ENCODE results near the gene F12. TPM values are rescaled to one million over a fixed set of nuclear protein-coding genes. Genes with fewer than 3 reads are reported as not detected.

F12 gene
- total RNA-seq, 2 donors from 2014 or later = 0.27 to 0.39 TPM

DNA sequence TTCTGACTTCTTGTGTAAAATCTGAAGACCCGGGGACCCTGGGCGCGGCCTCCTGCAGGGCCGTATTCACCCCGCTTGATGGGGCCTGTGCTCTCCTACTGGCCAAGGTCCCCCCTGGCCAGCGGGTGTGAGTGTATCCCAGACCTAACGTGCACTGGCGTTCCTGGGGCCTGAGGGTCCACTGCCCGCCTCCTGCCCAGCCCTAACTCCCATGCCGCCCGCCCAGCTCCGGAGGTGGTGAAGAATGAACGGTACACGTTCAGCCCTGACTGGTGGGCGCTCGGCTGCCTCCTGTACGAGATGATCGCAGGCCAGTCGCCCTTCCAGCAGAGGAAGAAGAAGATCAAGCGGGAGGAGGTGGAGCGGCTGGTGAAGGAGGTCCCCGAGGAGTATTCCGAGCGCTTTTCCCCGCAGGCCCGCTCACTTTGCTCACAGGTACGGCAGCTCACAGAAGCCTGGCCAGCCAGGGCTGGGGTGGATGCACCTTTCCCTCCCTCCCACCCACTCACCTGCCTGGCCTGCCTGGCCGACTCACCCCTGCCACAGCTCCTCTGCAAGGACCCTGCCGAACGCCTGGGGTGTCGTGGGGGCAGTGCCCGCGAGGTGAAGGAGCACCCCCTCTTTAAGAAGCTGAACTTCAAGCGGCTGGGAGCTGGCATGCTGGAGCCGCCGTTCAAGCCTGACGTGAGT, 26.6 kb upstream of the F12 start:
- ATAC-seq (no peak), DNase-seq (no peak)
- intact Hi-C loops (cut with DNase I) = no loop called here

- intact Hi-C loops (cut with DNase I) = no loop called here
- DNase-seq (no peak), ATAC-seq (no peak)
Measured at GRCh38 chr5:177434942-177435738, 25.8 kb upstream of the F12 start.

DNA sequence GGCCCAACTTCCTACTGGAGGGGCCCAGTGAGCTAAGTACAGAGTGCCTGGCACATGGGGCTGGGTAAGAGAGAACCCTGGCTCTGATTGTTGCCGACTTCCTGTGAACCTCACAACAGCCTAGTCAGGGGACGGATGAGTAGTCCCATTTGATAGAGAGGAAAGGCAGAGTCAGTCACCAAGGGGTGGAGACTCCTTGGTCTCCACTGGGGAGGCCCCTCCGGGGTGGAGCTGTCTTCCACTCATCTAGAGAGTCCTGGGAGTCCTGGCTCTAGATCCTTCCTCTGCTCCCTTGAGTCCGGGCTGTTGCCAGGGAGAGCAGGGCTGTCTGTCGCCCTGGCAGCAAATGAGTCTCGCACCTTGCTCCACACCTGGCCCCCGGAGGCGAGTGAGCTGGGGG, 25.1 kb upstream of the F12 start:
- no peak for DNase-seq
- intact Hi-C loops (cut with DNase I) = no loop called here
- ATAC-seq = no peak

DNA sequence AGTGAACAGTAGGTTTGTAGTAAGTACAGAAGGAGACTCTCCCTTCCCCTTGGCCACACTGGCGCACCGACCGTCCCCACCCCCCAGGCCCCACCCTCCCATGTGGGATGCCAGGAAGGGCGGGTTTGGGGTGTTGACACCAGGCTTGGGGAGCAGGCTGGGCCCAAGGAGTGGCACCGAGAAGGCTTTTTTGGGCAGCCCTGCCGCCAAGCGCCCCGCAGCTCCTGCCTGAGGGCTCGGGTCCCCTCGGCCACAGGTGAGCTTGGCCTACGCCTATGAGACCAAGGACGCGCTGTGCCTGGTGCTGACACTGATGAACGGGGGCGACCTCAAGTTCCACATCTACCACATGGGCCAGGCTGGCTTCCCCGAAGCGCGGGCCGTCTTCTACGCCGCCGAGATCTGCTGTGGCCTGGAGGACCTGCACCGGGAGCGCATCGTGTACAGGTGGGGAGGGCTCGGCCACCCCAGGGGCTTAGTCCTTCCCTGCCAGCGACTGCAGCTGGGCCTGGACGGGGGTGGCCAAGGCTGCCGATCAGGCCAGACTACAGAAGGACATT, 24.4 kb upstream of the F12 start:
- DNase-seq = no peak
- intact Hi-C loops (cut with DNase I) = no loop called here
- ATAC-seq = no peak

GRCh38 chr5:177432839-177433657, 23.7 kb upstream of the F12 start:
- no peak for DNase-seq
- no peak for ATAC-seq
- intact Hi-C loops (cut with DNase I) = no loop called here

GRCh38 chr5:177432143-177432838, 22.9 kb upstream of the F12 start:
- DNase-seq = no peak
- peak; percentile 24 to 79 for ATAC-seq

GRCh38 chr5:177431317-177432142, 22.2 kb upstream of the F12 start:
- intact Hi-C loops (cut with DNase I) = no loop called here
- no peak for DNase-seq
- peak in 1 of 2 donors; percentile 6 for ATAC-seq

More at GRCh38 chr5:177432143-177432838, 22.9 kb upstream of the F12 start:
- intact Hi-C loops (cut with DNase I) = no loop called here

- intact Hi-C loops (cut with DNase I) = no loop called here
- ATAC-seq (no peak), DNase-seq (no peak)
Measured at GRCh38 chr5:177430972-177431316, 21.6 kb upstream of the F12 start.

DNA sequence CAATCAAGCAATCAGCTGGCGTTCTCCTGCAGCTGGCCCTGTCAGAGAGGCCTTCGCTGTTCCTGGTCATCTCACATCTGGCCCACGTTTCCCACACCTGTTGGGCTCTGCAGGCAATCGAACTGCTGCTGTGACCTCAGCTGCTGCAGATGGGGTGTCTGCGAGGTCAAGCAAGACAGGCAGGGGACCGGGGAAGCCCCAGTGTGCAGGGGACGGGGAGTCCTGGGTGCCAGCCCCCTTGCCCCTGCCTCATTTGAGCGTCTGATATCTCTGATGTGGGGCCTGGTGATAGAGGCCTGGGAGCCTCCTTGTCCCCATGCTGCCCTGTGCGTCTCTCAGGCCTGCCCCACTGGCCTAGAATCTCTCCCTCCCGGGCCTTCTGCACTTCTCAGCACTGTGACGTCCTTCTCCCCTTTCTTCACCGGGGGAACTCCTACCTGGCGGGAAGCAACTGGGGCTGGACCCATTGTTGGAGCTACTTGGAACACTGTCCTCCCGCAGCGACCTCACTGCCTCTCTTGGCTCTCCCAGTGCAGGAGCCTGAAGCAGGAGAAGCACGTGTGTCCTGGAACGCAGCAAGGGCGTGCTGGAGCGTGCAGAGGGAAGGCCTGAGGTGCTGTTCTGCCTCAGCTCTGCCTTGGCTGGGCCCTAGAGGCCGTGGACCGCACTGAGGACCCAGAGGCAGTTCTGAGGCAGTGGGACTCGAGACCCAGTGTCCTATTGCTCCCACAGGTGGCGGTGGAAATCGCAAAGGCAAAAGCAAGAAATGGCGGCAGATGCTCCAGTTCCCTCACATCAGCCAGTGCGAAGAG, 21.0 kb upstream of the F12 start:
- no peak for DNase-seq
- no peak for ATAC-seq
- intact Hi-C loops (cut with DNase I) = no loop called here

GRCh38 chr5:177429248-177430040, 20.1 kb upstream of the F12 start:
- peak in 1 of 2 donors; percentile 1 for ATAC-seq
- intact Hi-C loops (cut with DNase I) = no loop called here
- DNase-seq = peak; percentile 72

GRCh38 chr5:177428574-177429217, 19.3 kb upstream of the F12 start:
- DNase-seq = no peak
- intact Hi-C loops (cut with DNase I) = no loop called here
- ATAC-seq = no peak

DNA sequence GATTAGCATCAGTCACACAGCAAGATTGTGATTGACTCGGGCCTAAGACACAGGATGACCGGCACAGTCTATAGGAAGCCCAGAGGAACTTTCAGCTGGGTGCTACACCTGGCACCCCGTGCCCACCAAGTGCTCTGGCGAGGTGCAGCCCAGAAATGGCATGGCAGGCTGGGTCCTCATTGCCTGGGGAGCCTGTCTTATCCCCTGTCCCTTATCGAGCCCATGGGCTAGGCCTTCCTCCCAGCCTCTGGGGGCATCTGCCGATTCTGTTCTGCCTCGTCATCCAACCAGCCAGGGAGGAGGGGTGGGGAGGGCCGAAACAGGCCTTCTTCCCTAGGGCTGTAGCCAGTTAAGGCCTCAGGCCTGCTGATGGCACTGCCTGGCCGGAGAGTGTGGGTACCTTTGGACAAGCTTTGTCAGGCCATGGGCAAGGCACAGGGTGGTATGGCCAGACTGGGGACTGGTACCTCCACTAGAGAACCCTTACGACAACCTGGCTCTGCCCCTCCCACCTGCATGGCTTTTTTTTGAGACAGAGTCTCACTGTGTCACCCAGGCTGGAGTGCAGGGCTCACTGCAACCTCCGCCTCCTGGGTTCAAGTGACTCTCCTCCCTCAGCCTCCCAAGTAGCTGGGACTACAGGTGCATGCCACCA, 18.7 kb upstream of the F12 start:
- DNase-seq (no peak), ATAC-seq (no peak)
- intact Hi-C loops (cut with DNase I) = no loop called here

DNA sequence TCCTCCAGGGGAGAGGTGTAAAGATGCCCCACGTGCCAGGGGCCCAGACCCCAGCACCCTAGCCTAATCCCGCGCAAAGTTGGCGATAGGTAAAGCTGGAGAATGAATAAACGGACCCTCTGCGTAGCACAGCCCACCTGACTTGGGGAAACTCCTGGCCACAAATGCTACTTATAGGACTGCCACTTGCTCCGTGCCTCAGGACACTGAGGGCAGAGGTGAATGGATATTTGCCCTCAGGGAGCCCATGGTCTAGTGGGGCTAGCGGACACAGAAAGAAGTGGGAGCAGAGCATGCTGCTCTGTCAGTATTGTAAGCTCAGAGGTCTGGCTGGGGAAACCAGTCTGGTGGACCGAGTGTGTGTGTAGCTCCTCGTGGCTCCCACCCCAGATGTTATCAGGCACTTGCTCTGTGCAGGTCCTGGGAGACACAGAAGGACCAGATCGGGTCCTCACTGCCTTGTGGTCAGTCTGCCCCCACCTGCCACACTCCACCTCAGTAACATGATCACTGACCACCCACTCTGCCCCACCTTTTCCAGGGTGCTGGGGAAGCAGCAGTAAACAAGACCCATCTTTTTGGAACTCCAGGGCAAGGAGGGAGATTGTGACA, 18.0 kb upstream of the F12 start:
- intact Hi-C loops (cut with DNase I) = no loop called here
- DNase-seq (no peak), ATAC-seq (no peak)

DNA sequence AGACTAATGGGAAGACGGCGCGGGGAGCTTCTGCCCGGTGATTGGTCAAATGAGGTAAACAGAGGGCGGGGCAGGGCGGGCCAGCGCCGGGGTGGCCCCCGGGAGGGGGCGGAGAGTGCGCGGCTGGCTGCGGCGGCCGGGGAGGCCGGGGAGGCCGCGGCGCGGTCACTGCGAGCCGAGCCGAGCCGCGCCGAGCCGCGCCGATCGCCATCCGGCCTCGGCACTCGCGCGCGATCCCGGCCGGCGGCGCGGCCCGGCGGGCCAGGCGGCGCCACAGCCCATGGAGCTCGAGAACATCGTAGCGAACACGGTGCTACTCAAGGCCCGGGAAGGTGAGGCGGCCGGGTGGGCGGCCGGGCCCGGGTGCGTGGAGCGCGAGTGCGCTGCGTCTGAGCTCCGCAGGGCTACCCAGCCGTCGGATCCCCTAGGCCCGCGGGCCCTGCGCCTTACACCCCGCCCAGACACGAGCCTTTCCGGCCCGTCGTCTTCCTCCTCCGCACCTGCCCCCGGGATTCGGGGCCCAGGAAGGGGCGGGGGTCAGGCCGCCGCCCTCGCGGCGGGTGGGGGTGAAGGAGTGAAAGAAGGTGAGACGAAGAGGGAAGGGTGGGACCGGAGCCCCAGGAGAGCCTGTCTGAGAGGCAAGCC, 17.3 kb upstream of the F12 start, which contains the start of gene GRK6:
GRK6 (plus strand) TSS at position 111 of the 645 bp plus-strand sequence; CDS start at position 281, 170 bp downstream.
- no peak for ATAC-seq
- DNase-seq = peak; percentile 57
- intact Hi-C loops (cut with DNase I) = no loop called here

Data from left cardiac atrium (tissue), 4 donors.